Endothelial cell of umbilical vein (primary cell): ENCODE results near the gene SLC4A2. TPM values are rescaled to one million over a fixed set of nuclear protein-coding genes. Genes with fewer than 3 reads are reported as not detected.

ENCODE experiments used
- BruUV-seq: library from RNA; stranded (reverse); fragments of 400-500 nt; replicated peaks from 2 replicates; lab custom pipeline; 2021; lab: Mats Ljungman, UMichigan
- CTCF ChIA-PET: fragments of 300-600, 350-600 bp; sonication (Branson Sonifier 250); formaldehyde crosslinking; loops from one replicate; lab custom pipeline; 2021; ENCODE audit warnings: antibody characterized with exemption, inconsistent platforms; lab: Charles Lee
- POLR2A ChIA-PET: fragments of 300-600, 350-600 bp; sonication (Branson Sonifier 250); formaldehyde crosslinking; loops from one replicate; lab custom pipeline; 2021; ENCODE audit warnings: antibody characterized with exemption, inconsistent platforms; lab: Charles Lee
- DNase-seq: peaks from one replicate; pipeline ENCODE4 v3.0.0-alpha.2; 2011; ENCODE audit warnings: low read depth, low spot score
- FAIRE-seq: peaks from 2 replicates; lab custom pipeline; 2011; peaks lifted over from hg19 to GRCh38; lab: Jason Lieb, UNC
- H2AFZ ChIP-seq: 2 replicates; pipeline ENCODE4 v1.6.0; 2012; ENCODE audit warnings: low read depth, low read length, control low read depth, inconsistent platforms
- H3K27ac ChIP-seq: 2 replicates; pipeline ENCODE4 v1.5.1; 2011; ENCODE audit warnings: low read depth, mild to moderate bottlenecking, control low read depth, low read length, moderate library complexity; ENCODE audit not compliant: insufficient read depth
- H3K27me3 ChIP-seq, 2 experiments: 2 replicates each; pipeline versions ENCODE4 v1.6.0 to v1.6.1; 2011; ENCODE audit warnings: low read length in 2 of 2, mixed read lengths in 1 of 2; ENCODE audit not compliant: control insufficient read depth in 2 of 2, insufficient read depth in 2 of 2
- H3K36me3 ChIP-seq, 2 experiments: 2 replicates in 1 of 2; 3 replicates in 1 of 2; pipeline ENCODE4 v1.5.1; 2011; ENCODE audit warnings: low read length in 2 of 2, mild to moderate bottlenecking in 1 of 2, moderate library complexity in 1 of 2; ENCODE audit not compliant: control insufficient read depth in 2 of 2, insufficient read depth in 2 of 2; ENCODE audit errors: extremely low read depth in 1 of 2
- H3K4me1 ChIP-seq: 3 replicates; pipeline ENCODE4 v1.5.1; 2011; ENCODE audit warnings: mild to moderate bottlenecking, low read length; ENCODE audit not compliant: control insufficient read depth, insufficient read depth; ENCODE audit errors: extremely low read depth
- H3K4me2 ChIP-seq: 2 replicates; pipeline ENCODE4 v1.6.1; 2011; ENCODE audit warnings: low read length, control low read depth, mixed read lengths; ENCODE audit not compliant: insufficient read depth
- H3K4me3 ChIP-seq, 3 experiments: fragments of 200-600 bp in 1 of 3; sonication (generic), shearing (Covaris generic) in 1 of 3; replicated peaks in 1 of 3; 2 replicates each; pipeline ENCODE4 v1.5.1; 2011 to 2016; ENCODE audit warnings: control low read depth in 3 of 3, low read length in 3 of 3, mild to moderate bottlenecking in 2 of 3, inconsistent platforms in 1 of 3, low read depth in 1 of 3, moderate library complexity in 1 of 3; ENCODE audit not compliant: insufficient read depth in 1 of 3
- H3K79me2 ChIP-seq: 2 replicates; pipeline ENCODE4 v1.6.0; 2012; ENCODE audit warnings: low read length, inconsistent platforms; ENCODE audit not compliant: control insufficient read depth, insufficient read depth
- H3K9ac ChIP-seq: replicated peaks from 2 replicates; pipeline ENCODE3; 2011; ENCODE audit warnings: low read length, control low read depth; ENCODE audit not compliant: insufficient read depth; ENCODE audit errors: extremely low read depth
- H3K9me1 ChIP-seq: replicated peaks from 3 replicates; pipeline ENCODE4 v1.6.0; 2011; ENCODE audit warnings: mild to moderate bottlenecking, low read length; ENCODE audit not compliant: control insufficient read depth, insufficient read depth; ENCODE audit errors: extremely low read depth
- H3K9me3 ChIP-seq: replicated peaks from 2 replicates; pipeline ENCODE4 v1.5.1; 2012; ENCODE audit warnings: low read length, inconsistent platforms; ENCODE audit not compliant: control insufficient read depth, insufficient read depth
- H4K20me1 ChIP-seq: replicated peaks from 2 replicates; pipeline ENCODE3; 2011; ENCODE audit warnings: mild to moderate bottlenecking, low read length; ENCODE audit not compliant: control insufficient read depth, insufficient read depth; ENCODE audit errors: extremely low read depth
- EZH2 ChIP-seq: IDR thresholded peaks from 2 replicates; pipeline ENCODE4 v1.6.1; 2012; ENCODE audit warnings: borderline replicate concordance, low read depth, mild to moderate bottlenecking, moderate library complexity, low read length, inconsistent platforms; ENCODE audit not compliant: severe bottlenecking
- FOS ChIP-seq: IDR thresholded peaks from 2 replicates; pipeline ENCODE4 v1.6.1; 2011; ENCODE audit warnings: mild to moderate bottlenecking, low read length, moderate library complexity, borderline replicate concordance; ENCODE audit not compliant: insufficient read depth
- GATA2 ChIP-seq: IDR thresholded peaks from 2 replicates; pipeline ENCODE4 v1.7.0; 2011; ENCODE audit warnings: low read depth, mild to moderate bottlenecking, moderate library complexity, mixed read lengths, low read length; ENCODE audit not compliant: insufficient read length, insufficient read depth
- JUN ChIP-seq: IDR thresholded peaks from 2 replicates; pipeline ENCODE4 v1.6.1; 2011; ENCODE audit warnings: borderline replicate concordance, low read depth; ENCODE audit not compliant: insufficient read length, insufficient read depth
- MYC ChIP-seq: IDR thresholded peaks from one replicate; pipeline ENCODE4 v1.6.1; 2011; ENCODE audit warnings: mild to moderate bottlenecking, low read depth, low read length
- POLR2A ChIP-seq: IDR thresholded peaks from 2 replicates; pipeline ENCODE4 v1.6.1; 2012; ENCODE audit warnings: low read depth, mild to moderate bottlenecking, control low read depth, low read length
- POLR2AphosphoS5 ChIP-seq: IDR thresholded peaks from 2 replicates; pipeline ENCODE4 v1.6.1; 2012; ENCODE audit warnings: low read depth, mild to moderate bottlenecking, control low read depth, low read length, moderate library complexity; ENCODE audit not compliant: insufficient read depth
- dilution Hi-C: fragments of 300-500 bp; cut with MboI; formaldehyde crosslinking; loops from one replicate; pipeline ENCODE4 v1.15.0; 2019; ENCODE audit warnings: low sequenced_read_pairs; ENCODE audit not compliant: extremely low pct_ligation_motif_present
- intact Hi-C: fragments of 100-400 bp; cut with micrococcal nuclease; formaldehyde crosslinking; loops from one replicate; pipeline ENCODE4 v1.10.0; 2022
- polyA plus RNA-seq, 4 experiments: library from polyadenylated mRNA; depleted of rRNA in 3 of 4; stranded (reverse) in 3 of 4; unstranded in 1 of 4; fragments of >200 nt; gene quantifications; 2 replicates each; pipeline versions ENCODE4 v1.2.1 to v1.2.3, GENCODE V29; 2011 to 2012; ENCODE audit warnings: missing spikeins in 1 of 4
- total RNA-seq: library from RNA; stranded (reverse); gene quantifications from 2 replicates; pipeline ENCODE4 v1.2.3, GENCODE V29; 2021
- TF ChIP-seq, protein P1 (sequence below): IDR thresholded peaks from 2 replicates; pipeline ENCODE4 v1.6.1; 2011; ENCODE audit not compliant: insufficient read depth, insufficient read length
- TF ChIP-seq, protein P2 (sequence below), 2 donors: IDR thresholded peaks; 1 replicate in 1 of 2; 2 replicates in 1 of 2; pipeline ENCODE4 v1.5.1; 2011; ENCODE audit warnings: low read length in 2 of 2, mild to moderate bottlenecking in 2 of 2, moderate library complexity in 2 of 2, control low read depth in 1 of 2, inconsistent platforms in 1 of 2, low read depth in 1 of 2; ENCODE audit not compliant: insufficient read depth in 1 of 2; ENCODE audit errors: extremely low read depth in 1 of 2

The SLC4A2 gene
- total and polyA plus RNA-seq, 2 donors (not counting 3 experiments of a cell fraction or from before 2014, with no cell fraction given), result 108 to 172 TPM

DNA sequence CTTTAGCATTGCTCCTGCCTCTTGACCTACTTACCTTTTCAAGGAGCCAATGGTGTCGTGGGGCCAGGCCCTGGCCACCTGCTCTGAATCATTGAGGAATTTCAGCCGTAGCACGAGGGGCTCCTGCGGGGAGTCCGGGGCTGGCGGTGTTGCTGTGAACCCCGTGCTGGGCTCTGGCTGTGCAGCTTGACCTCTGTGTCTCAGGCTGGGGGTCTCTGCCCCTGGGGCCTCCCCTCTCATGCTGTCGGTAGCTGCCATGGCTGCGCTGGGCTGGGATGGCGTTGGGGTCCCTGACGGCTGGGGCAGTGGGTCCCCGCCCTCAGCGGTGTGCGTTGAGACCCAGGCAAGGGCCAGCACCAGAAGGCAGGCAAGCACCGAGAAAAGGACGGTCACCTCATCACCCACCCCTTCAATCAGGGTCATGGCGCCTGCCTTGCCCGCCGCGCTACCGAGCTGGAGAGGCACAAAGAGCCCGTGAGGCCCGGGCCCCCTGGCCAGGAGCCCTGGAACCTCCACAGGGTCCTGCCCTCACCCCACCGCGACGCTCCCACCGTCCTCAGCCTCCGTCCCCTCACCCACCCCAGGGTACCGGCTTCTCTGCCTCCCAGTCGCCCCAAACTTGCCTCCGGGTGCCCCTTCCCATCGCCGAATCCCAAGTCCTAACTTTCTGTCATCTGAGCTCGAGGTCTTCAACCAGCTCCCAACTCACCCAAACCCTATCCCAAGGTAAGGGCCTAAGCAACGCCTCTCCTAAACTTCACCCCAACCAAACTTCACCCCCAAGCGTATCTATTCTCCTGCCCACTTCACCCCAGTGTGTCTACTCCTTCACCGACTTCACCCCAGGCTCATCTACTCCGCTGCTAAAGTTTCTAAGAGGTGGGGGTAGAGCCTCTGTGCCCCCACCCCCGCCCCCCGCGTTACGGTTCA lies 23.0 kb downstream of the SLC4A2 start:
- no peaks in the 10 kb centered on the region for H3K36me3 ChIP-seq
- POLR2A ChIA-PET, result interaction anchor here (0.6 kb wide), 1 partner anchor 51 kb away, joined by 4 read pairs; no protein-coding TSS in a partner anchor
- CTCF ChIA-PET, result interaction anchor here (0.6 to 1.0 kb wide), 2 partner anchors 41 to 272 kb away, joined by 3 read pairs; no protein-coding TSS in a partner anchor
- peak overlapping the region; percentile 45 for H3K27ac ChIP-seq
- intact Hi-C loops (no loop called here), dilution Hi-C loops (no loop called here)
- peaks cover 42% of the 10 kb centered on the region for H3K4me1 ChIP-seq
- H3K9me3 ChIP-seq, result no peaks in the 10 kb centered on the region
- H3K4me2 ChIP-seq, result peak overlapping the region; percentile 71
- peaks cover 35% of the 10 kb centered on the region for H3K79me2 ChIP-seq
- H3K4me3 ChIP-seq, result peak overlapping the region; percentile 48 to 76 (median 62)
- H3K9ac ChIP-seq, result peak overlapping the region; percentile 35
- peak overlapping the region; percentile 85 for H2AFZ ChIP-seq
- no peaks in the 10 kb centered on the region for H3K9me1 ChIP-seq
- FAIRE-seq (no peak), DNase-seq (no peak)
- TF ChIP-seq MYC (no peak), GATA2 (no peak), EZH2 (no peak), FOS (no peak), JUN (no peak), POLR2AphosphoS5 (no peak), POLR2A (no peak)
- TF ChIP-seq, protein P1, sequence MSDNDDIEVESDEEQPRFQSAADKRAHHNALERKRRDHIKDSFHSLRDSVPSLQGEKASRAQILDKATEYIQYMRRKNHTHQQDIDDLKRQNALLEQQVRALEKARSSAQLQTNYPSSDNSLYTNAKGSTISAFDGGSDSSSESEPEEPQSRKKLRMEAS, result no peak
- TF ChIP-seq, protein P2, sequence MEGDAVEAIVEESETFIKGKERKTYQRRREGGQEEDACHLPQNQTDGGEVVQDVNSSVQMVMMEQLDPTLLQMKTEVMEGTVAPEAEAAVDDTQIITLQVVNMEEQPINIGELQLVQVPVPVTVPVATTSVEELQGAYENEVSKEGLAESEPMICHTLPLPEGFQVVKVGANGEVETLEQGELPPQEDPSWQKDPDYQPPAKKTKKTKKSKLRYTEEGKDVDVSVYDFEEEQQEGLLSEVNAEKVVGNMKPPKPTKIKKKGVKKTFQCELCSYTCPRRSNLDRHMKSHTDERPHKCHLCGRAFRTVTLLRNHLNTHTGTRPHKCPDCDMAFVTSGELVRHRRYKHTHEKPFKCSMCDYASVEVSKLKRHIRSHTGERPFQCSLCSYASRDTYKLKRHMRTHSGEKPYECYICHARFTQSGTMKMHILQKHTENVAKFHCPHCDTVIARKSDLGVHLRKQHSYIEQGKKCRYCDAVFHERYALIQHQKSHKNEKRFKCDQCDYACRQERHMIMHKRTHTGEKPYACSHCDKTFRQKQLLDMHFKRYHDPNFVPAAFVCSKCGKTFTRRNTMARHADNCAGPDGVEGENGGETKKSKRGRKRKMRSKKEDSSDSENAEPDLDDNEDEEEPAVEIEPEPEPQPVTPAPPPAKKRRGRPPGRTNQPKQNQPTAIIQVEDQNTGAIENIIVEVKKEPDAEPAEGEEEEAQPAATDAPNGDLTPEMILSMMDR (IDR thresholded peaks at IDR 0.05; ENCODE audit: extremely low read depth in 1 of 2, insufficient read depth in 1 of 2, low read depth in 1 of 2, low read length in 2 of 2), result no peak
- BruUV-seq, result no TSS peak
- H4K20me1 ChIP-seq, result no peaks in the 10 kb centered on the region
- no peaks in the 10 kb centered on the region for H3K27me3 ChIP-seq
